Measurements from ENCODE around the gene HDAC4. TPM values are rescaled to one million over a fixed set of nuclear protein-coding genes. Genes with fewer than 3 reads are reported as not detected.

The HDAC4 gene
- total RNA-seq, 1 donor from 2014 or later, result 6.8 TPM

DNA sequence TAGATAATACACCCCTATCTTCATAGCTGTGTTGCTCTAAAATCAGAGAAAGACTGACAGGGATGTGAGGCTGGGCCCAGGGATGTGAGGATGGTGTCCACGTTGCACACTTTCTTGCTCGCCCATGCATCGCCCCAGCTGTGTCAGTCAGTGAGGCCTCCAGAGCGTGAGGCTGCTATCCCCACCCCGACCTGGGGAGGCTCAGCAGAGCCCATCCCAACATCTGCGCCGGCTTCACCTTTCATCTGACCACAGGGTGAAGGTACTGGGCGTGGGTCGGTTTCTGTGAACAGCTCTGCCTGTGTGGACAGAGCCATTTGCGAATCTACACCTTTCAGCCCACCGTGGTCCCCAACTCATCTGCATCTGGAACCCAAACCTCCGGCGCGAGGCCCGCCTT lies 255.7 kb downstream of the HDAC4 start:
- DNase-seq (ENCODE audit: low read depth, low spot score), result no peak

DNA sequence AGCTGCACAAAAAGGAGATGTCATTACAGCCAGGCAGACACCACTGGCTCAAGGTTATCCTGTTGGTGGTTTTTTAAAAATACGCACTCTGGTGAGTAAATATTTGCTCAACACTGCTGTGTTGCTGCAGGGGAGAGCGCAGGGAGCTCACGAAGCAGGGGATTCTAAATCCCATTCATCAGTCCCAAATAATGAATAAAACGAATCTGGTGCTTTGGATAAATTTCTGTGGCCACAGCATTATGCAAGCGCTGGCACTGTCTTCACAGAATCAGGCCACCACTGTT lies 256.2 kb downstream of the HDAC4 start:
- no peak for DNase-seq (ENCODE audit: low read depth, low spot score)

DNA sequence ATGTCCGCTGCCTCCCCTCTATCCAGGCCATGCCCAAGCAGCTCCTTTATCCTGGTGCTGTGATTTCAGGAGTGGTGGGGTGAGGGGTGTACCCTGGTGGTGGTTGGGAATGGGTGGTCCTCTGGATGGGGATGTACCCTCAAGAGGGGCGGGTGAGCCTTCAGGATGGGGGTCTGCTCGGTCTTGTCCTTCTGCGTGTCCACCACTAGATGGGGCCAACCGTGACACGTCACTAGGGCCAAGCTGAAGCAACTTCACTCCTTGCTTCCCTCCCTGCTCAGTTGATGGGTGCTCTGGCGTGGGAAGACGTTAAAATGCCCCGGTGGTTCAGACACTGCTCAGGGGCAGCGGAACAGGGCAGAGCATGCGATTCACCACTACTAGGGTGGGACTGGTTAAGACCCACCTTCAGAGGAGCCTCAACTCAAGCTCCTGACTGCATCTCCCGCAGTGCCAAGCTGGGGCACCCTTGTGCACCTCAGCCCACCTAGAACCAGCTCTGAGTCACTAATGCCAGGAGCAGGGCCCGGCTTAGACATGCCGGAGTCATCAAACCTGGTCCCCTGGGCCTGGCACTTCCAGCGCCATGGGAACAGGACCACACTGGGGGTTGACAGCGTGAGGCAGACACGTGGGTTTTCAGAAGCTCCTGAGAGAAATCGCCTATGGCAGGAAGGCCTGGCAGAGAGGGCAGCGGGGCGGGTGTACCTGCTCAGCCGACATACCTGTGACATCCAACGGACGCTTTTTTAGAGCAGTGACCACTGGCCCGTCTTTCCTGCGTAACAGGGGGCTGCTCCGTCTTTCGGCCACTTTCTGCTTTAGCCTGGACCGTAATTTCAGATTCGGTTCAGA lies 256.7 kb downstream of the HDAC4 start:
- DNase-seq (ENCODE audit: low read depth, low spot score), result peak; percentile 10

DNA sequence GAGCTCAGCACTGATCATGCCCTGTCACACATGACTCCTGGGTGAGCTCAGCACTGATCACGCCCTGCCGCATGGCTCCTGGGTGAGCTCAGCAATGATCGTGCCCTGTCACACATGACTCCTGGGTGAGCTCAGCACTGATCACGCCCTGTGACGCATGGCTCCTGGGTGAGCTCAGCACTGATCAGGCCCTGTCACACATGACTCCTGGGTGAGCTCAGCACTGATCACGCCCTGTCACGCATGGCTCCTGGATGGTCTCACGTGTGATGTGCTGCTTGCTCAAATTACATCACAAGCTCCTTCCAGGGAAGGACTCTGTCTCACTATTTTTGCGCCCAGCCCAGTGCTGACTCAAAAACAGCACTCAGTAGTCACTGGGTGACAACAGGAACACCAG lies 258.0 kb downstream of the HDAC4 start:
- no peak for DNase-seq (ENCODE audit: low read depth, low spot score)

DNA sequence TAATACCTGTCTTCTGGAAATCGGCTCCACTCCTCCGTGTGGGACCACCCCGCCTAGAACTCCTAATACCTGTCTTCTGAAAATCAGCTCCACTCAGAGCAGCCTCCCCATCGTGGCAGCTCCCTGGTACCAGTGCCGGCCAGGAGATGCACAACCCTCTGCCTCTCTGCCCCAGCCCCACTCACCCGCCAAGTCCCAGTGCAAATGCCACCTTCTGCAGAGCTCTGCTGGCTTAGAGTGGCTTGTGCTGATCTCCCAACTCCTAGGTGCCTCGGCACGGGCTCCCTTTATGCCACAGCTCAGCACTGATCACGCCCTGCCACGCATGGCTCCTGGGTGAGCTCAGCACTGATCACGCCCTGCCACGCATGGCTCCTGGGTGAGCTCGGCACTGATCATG lies 258.5 kb downstream of the HDAC4 start:
- DNase-seq (ENCODE audit: low read depth, low spot score), result no peak

DNA sequence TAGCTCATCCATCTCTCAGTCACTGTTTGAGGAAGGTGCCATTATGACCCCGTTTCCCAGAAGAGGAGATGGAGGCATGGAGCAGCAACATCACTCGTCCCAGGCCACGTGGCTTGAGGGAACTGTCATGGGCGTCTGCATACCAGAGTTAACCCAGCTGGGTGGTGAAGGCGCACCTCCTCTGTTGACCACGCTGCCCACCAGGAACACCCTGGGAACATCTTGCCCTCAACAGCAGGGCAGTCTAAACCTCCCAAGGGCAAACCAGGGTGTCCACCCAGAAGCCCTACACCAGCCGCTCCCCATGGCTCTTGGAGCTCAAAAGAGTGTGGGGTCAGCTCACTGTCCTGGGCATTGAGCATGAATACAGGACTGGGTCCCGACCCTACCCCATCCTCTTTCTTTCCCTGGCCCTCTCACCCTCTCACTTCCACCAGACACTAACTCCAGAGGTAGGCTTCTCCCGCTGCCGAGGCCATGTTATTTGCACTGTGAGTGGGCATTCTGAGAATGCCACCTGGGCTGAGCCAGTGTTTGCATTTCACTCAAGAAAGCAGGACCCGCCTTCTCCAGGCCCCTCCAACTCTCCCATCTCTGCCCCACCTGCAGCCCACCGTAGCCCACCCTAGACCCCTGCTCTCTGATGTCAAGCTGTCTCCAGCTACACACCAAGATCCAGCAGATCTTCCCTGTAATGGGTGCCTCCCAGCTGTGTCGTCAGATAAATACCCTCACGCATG lies 259.6 kb downstream of the HDAC4 start:
- no peak for DNase-seq (ENCODE audit: low read depth, low spot score)

DNA sequence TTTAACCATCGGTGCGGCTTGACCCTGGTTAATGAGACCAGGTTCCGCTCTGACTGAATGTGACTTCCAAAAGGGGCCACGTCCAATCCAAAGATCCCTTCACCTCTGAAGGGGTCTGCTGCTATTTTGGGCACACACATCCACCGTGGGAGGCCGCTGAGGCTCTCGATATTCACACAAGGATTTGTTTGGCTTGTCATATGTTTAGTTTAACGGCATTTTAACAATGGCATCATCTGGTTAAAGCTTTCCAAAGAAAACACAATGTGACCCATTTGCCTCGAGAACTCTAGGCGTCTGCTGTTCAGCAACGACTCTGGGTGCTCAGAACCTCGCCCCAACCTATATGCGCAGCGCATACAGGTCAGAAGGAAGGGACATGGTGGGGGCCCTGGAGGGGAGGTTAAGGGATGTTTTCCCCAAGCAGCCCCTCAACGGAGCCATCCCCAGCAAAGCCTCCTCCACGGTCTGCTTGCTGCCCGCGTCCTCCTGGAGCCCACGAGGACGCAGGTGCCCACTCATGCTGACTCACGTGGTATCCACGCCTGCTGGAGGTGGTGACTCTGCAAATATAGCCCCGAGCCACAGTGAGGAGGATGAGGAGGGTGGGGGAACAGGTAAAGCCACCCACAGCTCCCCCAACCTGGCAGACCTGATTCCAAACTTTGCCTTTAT lies 260.3 kb downstream of the HDAC4 start:
- no peak for DNase-seq (ENCODE audit: low read depth, low spot score)

DNA sequence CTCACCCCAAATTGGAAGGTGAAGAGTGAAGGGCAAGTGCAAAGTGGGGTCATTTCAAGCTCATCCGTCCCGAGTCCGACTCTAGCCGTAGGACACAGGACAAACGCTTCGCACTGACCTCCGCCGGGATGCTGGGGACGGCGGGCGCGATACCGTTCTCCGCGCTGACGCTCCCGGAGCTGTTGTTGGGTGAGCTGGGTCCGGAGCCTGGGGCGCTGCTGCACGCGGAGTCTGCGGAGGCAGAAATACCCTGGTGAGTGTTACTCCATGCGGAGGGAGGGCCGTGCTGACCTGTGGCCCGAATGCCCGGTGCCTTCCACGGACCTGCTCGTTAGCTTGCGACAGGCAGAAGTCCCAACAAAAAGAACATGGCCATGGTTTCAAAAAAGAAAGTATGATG lies 261.3 kb downstream of the HDAC4 start:
- no peak for DNase-seq (ENCODE audit: low read depth, low spot score)

DNA sequence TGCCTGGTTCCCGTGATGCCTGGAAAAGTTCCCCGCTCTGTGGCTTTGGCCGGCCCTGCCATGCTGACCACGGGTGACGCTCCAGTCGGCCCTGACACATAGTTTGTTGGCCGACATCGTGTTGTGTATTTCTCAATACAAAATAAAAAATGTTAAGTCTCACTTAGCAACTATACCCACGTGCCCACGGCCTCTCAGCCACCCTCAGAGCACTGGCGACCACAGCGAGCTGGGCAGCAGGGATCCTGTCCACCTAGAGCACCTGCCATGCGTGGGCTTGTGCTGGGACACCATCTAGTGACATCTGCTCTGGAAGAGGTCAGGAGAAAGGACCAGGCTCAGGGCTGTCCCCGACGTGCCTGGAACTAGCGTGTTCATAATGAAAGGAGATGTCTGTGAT lies 261.7 kb downstream of the HDAC4 start:
- DNase-seq (ENCODE audit: low read depth, low spot score), result no peak

DNA sequence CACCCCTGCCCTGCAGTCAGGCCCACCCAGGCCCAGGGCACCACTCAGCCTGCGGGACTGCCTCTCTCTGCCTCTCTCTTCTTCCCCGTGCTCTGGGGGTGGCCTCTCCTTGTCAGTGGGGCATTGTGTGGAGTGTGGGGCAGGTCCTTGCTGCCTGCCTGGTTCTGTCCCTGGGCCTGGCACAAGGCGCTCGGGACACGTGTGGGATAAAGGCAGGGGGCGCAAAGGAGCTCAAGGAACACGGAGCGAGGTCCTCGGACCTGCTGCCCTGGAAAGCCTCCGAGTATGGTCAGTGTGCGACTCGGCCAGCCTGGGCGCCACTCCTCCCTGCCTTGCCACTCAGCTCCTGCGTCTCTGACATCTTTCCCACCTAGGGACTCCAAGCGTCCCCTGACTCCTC lies 262.2 kb downstream of the HDAC4 start:
- no peak for DNase-seq (ENCODE audit: low read depth, low spot score)

DNA sequence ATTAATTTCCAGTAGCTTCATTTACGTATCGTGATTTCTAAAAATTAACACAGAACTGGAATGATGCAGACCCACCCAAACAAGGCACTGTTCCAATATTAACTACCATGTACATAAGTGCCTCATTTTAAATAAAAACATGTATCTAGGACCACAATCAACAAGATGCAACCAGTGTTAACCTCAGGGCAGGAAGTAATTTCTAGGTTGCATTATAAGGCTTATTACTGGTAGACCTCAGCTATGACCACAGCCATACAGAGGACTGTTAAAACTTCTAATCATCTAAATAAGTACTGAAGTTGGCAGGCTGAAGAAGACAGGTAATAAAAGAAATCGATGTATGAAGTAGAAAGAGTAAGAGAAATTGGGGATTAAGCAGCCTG lies 262.9 kb downstream of the HDAC4 start:
- DNase-seq (ENCODE audit: low read depth, low spot score), result no peak

DNA sequence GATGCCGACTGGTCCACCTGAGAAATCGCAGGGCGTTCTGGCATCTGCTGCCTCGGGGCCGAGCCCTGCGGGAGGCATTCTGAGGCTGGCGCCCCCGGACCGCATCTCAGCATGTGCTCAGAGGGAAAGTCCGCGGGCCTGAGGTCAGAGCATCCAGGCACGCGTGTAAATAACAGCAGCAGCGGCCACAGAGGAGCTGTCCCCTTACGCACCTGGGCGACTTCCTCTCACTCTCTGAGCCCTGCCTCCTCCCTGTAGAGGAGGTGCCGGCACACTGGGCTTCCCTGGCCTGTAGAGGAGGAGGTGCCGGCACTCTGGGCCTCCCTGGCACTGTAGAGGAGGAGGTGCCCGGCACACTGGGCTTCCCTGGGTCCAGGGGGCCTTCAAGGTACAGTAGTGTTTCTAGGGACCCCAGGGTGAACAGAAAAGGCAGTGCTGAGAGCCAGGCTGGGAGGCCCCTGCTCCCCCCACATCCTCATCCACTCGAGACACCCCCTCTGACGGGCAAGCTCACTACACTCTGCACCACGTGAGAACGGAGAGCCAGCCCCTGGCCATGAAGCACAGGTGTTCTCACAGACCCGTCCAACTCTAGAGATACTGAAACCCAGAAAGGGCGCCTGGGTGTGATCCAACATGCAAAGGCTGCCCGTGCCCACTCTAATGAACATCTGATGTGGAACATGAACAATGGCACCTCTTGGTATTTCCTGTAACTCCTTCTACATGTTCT lies 263.5 kb downstream of the HDAC4 start:
- no peak for DNase-seq (ENCODE audit: low read depth, low spot score)

DNA sequence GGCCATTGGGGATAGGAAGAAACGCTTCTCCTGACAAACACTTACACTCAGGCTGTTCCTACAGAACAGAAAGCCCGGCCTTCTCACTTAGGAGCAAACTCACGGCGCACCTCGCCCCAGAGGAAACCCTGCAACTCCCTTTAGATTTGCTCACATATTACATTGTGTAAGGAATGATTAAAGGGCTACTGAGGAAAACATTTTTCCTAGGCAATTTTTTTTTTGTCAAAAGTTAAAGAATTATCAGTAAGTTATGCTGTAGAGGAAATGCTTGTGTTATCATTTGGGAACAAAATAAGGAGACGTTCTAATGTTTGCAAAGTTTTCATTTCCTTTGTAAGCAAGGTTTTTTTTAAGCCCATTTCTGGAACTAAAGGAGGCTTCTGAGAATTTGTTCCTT lies 264.1 kb downstream of the HDAC4 start:
- DNase-seq (ENCODE audit: low read depth, low spot score), result no peak

DNA sequence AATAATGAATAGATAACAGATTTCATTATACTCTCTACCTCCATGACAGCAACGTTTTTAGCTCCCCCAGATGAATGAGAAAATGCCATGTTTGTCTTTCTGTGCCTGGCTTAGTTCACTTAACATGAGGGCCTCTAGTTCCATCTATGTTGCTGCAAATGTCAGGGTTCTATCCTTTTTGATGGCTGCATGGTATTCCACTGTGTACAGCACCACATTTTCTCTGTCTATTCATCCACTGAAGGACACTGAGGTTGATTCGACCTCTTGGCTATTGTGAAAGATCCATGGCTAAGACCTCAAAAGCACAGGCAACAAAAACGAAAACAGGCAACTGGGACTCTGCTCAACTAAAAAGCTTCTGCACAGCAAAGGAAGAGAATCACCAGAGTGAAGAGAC lies 264.6 kb downstream of the HDAC4 start:
- no peak for DNase-seq (ENCODE audit: low read depth, low spot score)

DNA sequence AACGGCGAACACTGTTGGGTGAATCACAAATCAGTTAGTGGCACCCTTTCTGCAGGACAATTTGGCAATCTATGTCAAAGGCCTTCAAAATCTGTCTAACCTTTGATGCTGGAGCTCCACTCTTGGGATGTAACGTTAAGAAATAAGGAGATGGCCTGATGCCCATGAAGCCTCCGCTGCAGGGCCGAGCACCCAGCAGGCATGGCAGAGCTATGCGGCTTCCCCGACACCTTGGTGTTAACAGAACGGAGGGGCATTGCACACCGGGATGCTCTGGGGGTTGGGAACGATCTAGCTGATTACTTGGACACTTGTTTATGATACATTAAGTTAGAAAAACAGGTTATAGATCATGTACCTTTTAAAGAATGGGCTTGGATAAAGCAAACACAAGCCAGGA lies 265.3 kb downstream of the HDAC4 start:
- DNase-seq (ENCODE audit: low read depth, low spot score), result no peak

DNA sequence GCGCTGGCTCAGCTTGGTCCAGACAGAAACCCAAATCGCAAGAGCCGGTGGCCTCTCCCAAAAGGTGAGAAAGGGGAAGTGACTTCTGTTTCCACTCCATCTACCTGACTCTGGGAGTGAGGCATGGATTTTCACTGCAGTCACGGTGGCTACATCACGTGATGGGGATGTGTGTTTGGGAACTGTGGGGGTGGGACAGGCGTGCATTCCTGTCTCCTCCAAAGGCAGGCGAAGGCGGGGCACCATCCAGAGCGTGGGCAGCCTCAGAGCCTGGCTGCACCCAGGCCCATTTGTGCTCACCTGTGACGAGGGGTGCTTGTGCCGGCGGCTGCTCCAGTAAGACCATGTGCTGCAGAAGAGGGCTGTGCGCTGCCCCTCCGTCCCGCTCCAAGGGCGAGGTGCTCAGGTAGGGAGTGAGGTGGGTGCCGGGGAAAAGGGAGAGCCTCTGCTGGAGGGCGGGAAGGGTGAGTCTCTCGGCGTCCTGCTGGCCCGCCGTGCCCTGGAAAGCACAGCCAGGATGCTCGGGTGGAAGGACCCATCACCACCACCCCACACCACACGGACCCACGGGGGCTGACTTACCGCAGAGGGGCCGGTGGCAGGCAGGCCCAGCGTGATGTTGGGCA lies 266.8 kb downstream of the HDAC4 start:
- DNase-seq (ENCODE audit: low read depth, low spot score), result no peak

DNA sequence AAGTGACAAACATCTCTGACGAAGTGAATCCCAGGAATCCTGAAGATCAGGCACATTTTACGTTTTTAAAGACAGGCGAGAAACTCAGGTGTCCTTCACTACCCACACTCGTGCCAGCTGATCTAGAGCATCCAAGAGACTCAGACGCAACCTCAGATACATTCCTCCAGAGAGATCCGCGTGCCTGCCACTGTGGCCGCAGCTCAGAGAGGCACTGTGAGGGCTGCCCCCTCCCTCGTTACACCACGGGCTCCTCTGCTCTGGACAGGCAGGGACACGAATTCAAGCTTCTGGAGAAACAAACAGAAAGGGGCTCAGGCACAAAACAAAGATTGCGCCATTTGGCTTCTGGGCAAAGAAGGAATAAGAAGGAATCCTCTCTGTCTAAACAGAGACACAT lies 268.0 kb downstream of the HDAC4 start:
- no peak for DNase-seq (ENCODE audit: low read depth, low spot score)

DNA sequence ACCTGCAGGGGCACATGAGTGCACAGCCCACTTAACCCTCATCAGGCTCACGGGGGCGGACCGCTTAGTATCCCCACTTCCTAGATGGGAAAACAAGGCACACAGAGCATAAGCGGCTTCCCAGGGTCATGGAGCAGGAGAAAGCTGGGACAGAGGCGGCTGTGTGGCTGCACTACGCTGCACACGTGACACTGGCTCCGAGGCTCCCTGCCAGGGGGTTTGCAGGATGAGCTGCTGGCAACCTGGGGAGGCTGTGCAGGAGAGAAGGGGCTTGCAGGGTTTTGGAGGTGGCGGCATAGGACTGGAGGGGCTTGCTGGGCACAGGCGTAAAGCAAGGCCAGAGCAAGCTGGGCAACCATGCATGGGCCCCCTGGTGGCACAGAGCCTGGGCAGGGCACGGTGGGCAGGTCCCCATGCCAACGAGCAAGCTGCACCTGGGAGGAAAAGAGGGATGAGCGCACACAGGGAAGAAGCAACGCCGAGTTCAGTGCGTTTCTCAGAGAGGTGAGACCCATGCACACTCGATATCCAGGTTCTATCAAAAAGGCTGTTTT lies 268.6 kb downstream of the HDAC4 start:
- no peak for DNase-seq (ENCODE audit: low read depth, low spot score)

DNA sequence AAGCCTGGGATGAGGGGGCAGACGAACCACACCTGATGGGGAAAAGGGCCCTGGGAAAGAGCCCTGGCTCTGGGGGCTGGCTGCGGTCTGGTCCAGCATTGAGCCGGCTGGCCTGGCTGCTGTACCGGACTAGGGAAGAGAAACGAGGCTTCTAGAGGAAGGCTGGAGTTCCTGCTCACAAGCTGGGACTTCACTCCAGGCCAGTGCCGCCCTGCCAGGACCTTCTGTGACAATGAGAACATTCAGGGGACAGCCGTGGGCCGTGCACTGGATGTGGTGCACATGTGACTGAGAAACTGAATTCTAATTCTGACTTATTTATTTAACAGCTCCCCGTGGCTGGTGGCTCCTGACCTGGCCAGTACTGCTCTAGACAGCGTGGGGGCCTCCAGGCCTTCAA lies 269.3 kb downstream of the HDAC4 start:
- DNase-seq (ENCODE audit: low read depth, low spot score), result no peak

DNA sequence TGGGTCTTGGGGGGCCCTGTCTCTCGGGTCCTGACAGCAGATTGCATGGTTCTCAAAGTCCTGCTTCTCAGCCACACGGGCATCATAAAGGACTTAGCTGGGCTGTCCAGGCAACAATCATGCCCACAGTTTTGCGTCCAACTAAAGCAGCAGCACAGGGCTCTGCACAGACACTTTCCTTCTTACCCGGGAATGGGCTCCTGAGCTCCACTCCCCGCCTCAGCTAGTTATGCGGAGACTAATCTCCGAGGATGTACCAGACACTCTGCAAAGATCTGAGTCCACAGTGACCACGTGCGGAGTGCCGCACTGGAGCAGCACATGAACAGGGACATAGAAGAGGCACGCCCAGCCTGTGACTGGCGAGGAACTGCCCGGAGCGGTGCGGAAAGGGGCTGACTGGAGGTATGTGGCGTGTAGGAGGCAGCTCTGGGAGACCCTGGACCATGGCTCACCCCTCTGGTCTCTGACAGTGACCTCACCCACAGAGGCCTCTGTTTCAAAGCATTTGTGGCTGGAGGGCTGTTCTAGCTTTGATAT lies 270.0 kb downstream of the HDAC4 start:
- no peak for DNase-seq (ENCODE audit: low read depth, low spot score)

DNA sequence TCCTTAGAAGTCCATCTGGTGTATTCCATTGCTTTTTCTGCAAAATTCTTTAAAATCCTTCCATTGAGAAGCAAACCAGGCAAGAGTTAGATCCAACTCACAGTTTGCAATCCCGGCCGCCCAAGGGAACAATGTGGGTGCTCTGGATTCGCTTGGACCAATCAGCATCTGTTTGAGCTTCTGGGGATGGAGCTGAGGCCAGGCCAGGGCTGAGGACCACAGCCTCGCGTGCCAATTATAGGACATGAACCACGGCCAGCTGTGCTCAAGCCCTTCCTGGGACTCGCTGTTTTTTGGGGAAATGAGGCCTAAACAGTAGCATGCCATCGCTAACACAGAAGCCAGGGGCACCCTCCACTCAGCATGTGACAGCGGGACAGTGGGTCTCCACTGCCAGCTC lies 270.8 kb downstream of the HDAC4 start:
- DNase-seq (ENCODE audit: low read depth, low spot score), result no peak
